OCI-LY1 (cell line): Measurements from ENCODE around the gene PRR5L.
"Not testable (repeated sequence)": the region's sequence is repeated elsewhere in the genome, so short reads cannot be mapped to it uniquely, and the experiment has no call there.

Source experiments
- H2AFZ ChIP-seq: fragments of 200-600 bp; sonication (generic), shearing (Covaris generic); 2 replicates; pipeline ENCODE4 v1.6.0; 2014; ENCODE audit warnings: antibody characterized with exemption, mild to moderate bottlenecking, low read length
- H3F3A ChIP-seq: fragments of 200-600 bp; sonication (generic), shearing (Covaris generic); 2 replicates; pipeline ENCODE4 v1.6.0; 2014; ENCODE audit warnings: mild to moderate bottlenecking, antibody characterized with exemption, low read length, moderate library complexity; ENCODE audit not compliant: insufficient read depth
- H3K27ac ChIP-seq: fragments of 200-600 bp; sonication (generic); 2 replicates; pipeline ENCODE4 v1.5.1; 2014; ENCODE audit warnings: low read length, mixed run types, mild to moderate bottlenecking, low read depth; ENCODE audit not compliant: poor library complexity, severe bottlenecking
- H3K27me3 ChIP-seq: fragments of 200-600 bp; sonication (generic); 2 replicates; pipeline ENCODE4 v1.6.0; 2014; ENCODE audit warnings: antibody characterized with exemption, mild to moderate bottlenecking, low read length, moderate library complexity; ENCODE audit not compliant: insufficient read depth
- H3K36me3 ChIP-seq: fragments of 200-600 bp; sonication (generic); 2 replicates; pipeline ENCODE4 v1.6.1; 2014; ENCODE audit warnings: mild to moderate bottlenecking, antibody characterized with exemption, low read length, moderate library complexity, mixed read lengths; ENCODE audit not compliant: insufficient read depth
- H3K4me1 ChIP-seq: fragments of 200-600 bp; sonication (generic); 2 replicates; pipeline ENCODE4 v1.5.1; 2014; ENCODE audit warnings: mild to moderate bottlenecking, low read length, moderate library complexity; ENCODE audit not compliant: insufficient read depth, severe bottlenecking
- H3K4me2 ChIP-seq: fragments of 200-600 bp; sonication (generic), shearing (Covaris generic); 2 replicates; pipeline ENCODE4 v1.6.1; 2014; ENCODE audit warnings: low read length
- H3K4me3 ChIP-seq: fragments of 200-600 bp; sonication (generic); 2 replicates; pipeline ENCODE4 v1.5.1; 2014; ENCODE audit warnings: low read length, low read depth, mild to moderate bottlenecking, mixed read lengths; ENCODE audit not compliant: poor library complexity, severe bottlenecking
- H3K79me2 ChIP-seq: fragments of 200-600 bp; shearing (Covaris generic); 2 replicates; pipeline ENCODE4 v1.6.1; 2016; ENCODE audit warnings: mixed run types, low read length, mixed read lengths; ENCODE audit not compliant: insufficient read depth
- H3K9ac ChIP-seq: fragments of 200-600 bp; sonication (generic), shearing (Covaris generic); 2 replicates; pipeline ENCODE4 v1.6.1; 2014; ENCODE audit warnings: mild to moderate bottlenecking, low read length, mixed read lengths
- H3K9me2 ChIP-seq: fragments of 200-600 bp; sonication (generic), shearing (Covaris generic); 2 replicates; pipeline ENCODE4 v1.6.1; 2014; ENCODE audit warnings: low read depth, mild to moderate bottlenecking, low read length, mixed read lengths
- H3K9me3 ChIP-seq: fragments of 200-600 bp; shearing (Covaris generic); 2 replicates; pipeline ENCODE4 v1.6.1; 2014; ENCODE audit warnings: low read length, mixed read lengths
- H4K20me1 ChIP-seq: fragments of 200-600 bp; sonication (generic), shearing (Covaris generic); 2 replicates; pipeline ENCODE4 v1.6.0; 2016; ENCODE audit warnings: mild to moderate bottlenecking, low read length; ENCODE audit not compliant: insufficient read depth
- EZH2 ChIP-seq: fragments of 200-600 bp; sonication (generic), shearing (Covaris generic); IDR thresholded peaks from 2 replicates; pipeline ENCODE4 v1.8.0; 2017; ENCODE audit warnings: borderline replicate concordance, mixed run types, mild to moderate bottlenecking, antibody characterized with exemption, low read length, moderate library complexity, mixed read lengths
- TF ChIP-seq, protein P1 (sequence below): fragments of 200-600 bp; sonication (generic), shearing (Covaris generic); IDR thresholded peaks from 2 replicates; pipeline ENCODE4 v1.5.1; 2017; ENCODE audit warnings: mild to moderate bottlenecking, antibody characterized with exemption, low read length, moderate library complexity, mixed read lengths

The PRR5L gene

DNA sequence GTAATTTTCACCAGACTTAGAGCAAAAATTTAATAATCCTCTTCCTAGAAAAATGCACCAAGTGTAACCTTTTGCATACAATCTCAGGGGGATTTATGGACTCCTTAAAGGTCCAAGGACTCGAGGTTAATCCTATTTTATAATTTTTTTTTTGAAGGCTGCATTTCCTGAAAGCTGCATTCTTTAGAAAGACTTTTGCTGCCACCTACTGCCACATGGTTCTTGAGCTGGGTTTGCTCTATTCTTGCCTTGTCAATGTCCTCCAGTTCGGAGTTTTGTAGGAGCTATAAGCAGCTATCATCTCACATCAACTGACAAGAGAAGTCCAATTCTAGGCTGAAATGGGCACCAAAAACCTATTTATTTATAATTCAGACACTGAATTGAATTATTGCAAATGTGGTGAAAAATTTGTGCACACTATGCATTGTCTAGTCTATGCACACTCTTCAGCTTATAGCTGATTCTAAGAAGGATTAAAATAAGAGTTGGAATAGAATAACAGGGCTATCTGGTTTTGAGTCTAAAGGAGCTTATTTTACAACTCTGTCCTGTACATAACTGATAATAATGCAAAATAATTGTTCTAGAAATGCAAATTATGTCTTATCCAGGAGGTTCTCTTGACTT is 182.7 kb downstream of the PRR5L start:
- H3K36me3 ChIP-seq, result no peaks in the 10 kb centered on the region; the same call in 1 of the 2 replicates
- H3K4me3 ChIP-seq, result no peak overlapping the region
- H3K27me3 ChIP-seq, result no peaks in the 10 kb centered on the region
- no peaks in the 10 kb centered on the region for H3F3A ChIP-seq
- no peaks in the 10 kb centered on the region for H3K4me1 ChIP-seq
- H4K20me1 ChIP-seq, result no peaks in the 10 kb centered on the region
- no peaks in the 10 kb centered on the region for H3K79me2 ChIP-seq
- no peak overlapping the region for H3K9ac ChIP-seq
- H3K4me2 ChIP-seq, result no peak overlapping the region
- H3K9me2 ChIP-seq, result no peaks in the 10 kb centered on the region
- TF ChIP-seq, protein P1, sequence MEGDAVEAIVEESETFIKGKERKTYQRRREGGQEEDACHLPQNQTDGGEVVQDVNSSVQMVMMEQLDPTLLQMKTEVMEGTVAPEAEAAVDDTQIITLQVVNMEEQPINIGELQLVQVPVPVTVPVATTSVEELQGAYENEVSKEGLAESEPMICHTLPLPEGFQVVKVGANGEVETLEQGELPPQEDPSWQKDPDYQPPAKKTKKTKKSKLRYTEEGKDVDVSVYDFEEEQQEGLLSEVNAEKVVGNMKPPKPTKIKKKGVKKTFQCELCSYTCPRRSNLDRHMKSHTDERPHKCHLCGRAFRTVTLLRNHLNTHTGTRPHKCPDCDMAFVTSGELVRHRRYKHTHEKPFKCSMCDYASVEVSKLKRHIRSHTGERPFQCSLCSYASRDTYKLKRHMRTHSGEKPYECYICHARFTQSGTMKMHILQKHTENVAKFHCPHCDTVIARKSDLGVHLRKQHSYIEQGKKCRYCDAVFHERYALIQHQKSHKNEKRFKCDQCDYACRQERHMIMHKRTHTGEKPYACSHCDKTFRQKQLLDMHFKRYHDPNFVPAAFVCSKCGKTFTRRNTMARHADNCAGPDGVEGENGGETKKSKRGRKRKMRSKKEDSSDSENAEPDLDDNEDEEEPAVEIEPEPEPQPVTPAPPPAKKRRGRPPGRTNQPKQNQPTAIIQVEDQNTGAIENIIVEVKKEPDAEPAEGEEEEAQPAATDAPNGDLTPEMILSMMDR, result peak; percentile 53
- no peak for TF ChIP-seq EZH2
- no peaks in the 10 kb centered on the region for H3K9me3 ChIP-seq
- H2AFZ ChIP-seq, result no peak overlapping the region
- no peak overlapping the region for H3K27ac ChIP-seq

DNA sequence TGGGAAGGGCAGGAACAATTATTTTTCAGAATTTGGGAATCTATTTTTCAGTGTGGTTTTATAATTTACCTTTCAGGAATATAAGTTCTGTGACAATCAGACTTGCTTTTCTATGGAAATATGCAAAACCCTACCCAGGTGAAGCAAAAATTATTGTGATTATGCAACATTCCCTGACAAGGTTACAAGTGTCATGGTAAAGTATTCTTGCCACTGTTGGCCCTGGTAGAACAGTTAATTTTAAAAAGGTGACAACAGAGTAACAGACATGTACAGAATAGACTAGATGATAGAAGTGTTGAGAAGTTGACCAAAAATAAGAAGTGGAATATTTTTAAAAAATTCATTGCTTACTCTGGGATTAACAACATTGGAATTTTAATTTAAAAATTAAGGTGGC is 184.7 kb downstream of the PRR5L start:
- TF ChIP-seq EZH2, result no peak
- TF ChIP-seq, protein P1, result no peak
- no peak overlapping the region for H3K9ac ChIP-seq
- no peaks in the 10 kb centered on the region for H3K9me2 ChIP-seq
- H3K36me3 ChIP-seq, result peaks cover 11% of the 10 kb centered on the region
- H3K27ac ChIP-seq, result no peak overlapping the region
- H3K9me3 ChIP-seq, result 0 out of 2 replicates have a peak, but pooled peaks cover 2% of the 10 kb centered on the region
- H3K79me2 ChIP-seq, result no peaks in the 10 kb centered on the region
- H3K27me3 ChIP-seq, result no peaks in the 10 kb centered on the region
- no peaks in the 10 kb centered on the region for H3K4me1 ChIP-seq
- no peak overlapping the region for H3K4me3 ChIP-seq
- H3F3A ChIP-seq, result no peaks in the 10 kb centered on the region
- no peak overlapping the region for H3K4me2 ChIP-seq
- no peak overlapping the region for H2AFZ ChIP-seq
- H4K20me1 ChIP-seq, result no peaks in the 10 kb centered on the region

DNA sequence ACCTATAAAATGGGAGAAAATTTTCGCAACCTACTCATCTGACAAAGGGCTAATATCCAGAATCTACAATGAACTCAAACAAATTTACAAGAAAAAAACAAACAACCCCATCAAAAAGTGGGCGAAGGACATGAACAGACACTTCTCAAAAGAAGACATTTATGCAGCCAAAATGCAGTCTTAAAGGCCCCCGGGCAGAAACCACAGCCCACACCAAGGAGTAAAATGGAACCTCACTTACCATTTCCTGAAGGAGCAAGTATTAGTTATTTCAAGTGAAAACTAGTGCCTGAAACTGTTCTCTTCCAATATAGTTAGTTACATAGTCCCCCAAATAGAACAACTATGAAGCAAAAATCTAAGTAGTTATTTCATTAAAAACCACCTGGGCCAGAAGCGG is 187.0 kb downstream of the PRR5L start:
- H3K4me1 ChIP-seq, result not testable (repeated sequence)

More for the DNA sequence above, 187.0 kb downstream of the PRR5L start:
- H3K27ac ChIP-seq, H3K9me2 ChIP-seq, H3K9me3 ChIP-seq, H3K27me3 ChIP-seq, H3K79me2 ChIP-seq, H2AFZ ChIP-seq, H3K4me2 ChIP-seq, H4K20me1 ChIP-seq, H3K4me3 ChIP-seq, H3F3A ChIP-seq, H3K9ac ChIP-seq: not testable (repeated sequence)
- peaks cover 19% of the 10 kb centered on the region for H3K36me3 ChIP-seq
